Heart right ventricle (tissue), 16 donors: ENCODE results near the gene DUSP2. TPM values are rescaled to one million over a fixed set of nuclear protein-coding genes. Genes with fewer than 3 reads are reported as not detected.

Experiments
- ATAC-seq, 8 donors: fragments of 200-7000 bp; cut with Tn5 transposase; one replicate each; pipeline ENCODE4 v1.9.1; 2020; ENCODE audit warnings: mild to moderate bottlenecking in 8 of 8, moderate library complexity in 8 of 8, moderate number of reproducible peaks in 1 of 8
- DNase-seq, 2 donors: peaks; one replicate each; pipeline ENCODE4 v3.0.0-alpha.2; 2020
- H3K27ac ChIP-seq, 10 donors: fragments of 200-600 bp; sonication (generic) in 2 of 10; one replicate each; pipeline versions ENCODE4 v1.5.0 to v1.8.0; 2020 to 2022; ENCODE audit warnings: mild to moderate bottlenecking in 3 of 10
- H3K27me3 ChIP-seq, 7 donors: fragments of 200-600 bp; one replicate each; pipeline ENCODE4 v1.8.0; 2021 to 2022; ENCODE audit warnings: mild to moderate bottlenecking in 2 of 7
- H3K36me3 ChIP-seq, 9 donors: fragments of 200-600 bp; sonication (generic) in 1 of 9; one replicate each; pipeline versions ENCODE4 v1.5.0 to v1.8.0; 2020 to 2022; ENCODE audit warnings: mild to moderate bottlenecking in 2 of 9
- H3K4me1 ChIP-seq, 9 donors: fragments of 200-600 bp; sonication (generic) in 1 of 9; one replicate each; pipeline versions ENCODE4 v1.5.0 to v1.8.0; 2020 to 2022; ENCODE audit warnings: mild to moderate bottlenecking in 4 of 9
- H3K4me3 ChIP-seq, 10 donors: fragments of 200-600 bp; sonication (generic) in 2 of 10; one replicate each; pipeline versions ENCODE4 v1.5.0 to v1.8.0; 2020 to 2022; ENCODE audit warnings: mild to moderate bottlenecking in 7 of 10, moderate library complexity in 2 of 10
- H3K9me3 ChIP-seq, 11 donors: fragments of 200-600 bp in 10 of 11; sonication (generic) in 2 of 11; one replicate each; pipeline versions ENCODE4 v1.5.0 to v1.8.0; 2013 to 2022; ENCODE audit warnings: mild to moderate bottlenecking in 2 of 11, control low read depth in 1 of 11, moderate library complexity in 1 of 11
- CTCF ChIP-seq, 9 donors: fragments of 200-600 bp; sonication (generic) in 2 of 9; IDR thresholded peaks; one replicate each; pipeline versions ENCODE4 v1.5.0 to v1.8.0; 2021 to 2022; ENCODE audit warnings: antibody characterized with exemption in 9 of 9, mild to moderate bottlenecking in 5 of 9, moderate library complexity in 1 of 9
- WGBS, 2 donors: extraction: QIAGEN DNeasy Blood & Tissue Kit; methylation state at CpG; one replicate each; pipeline ENCODE4 v1.1.7; 2013; ENCODE audit warnings: inconsistent platforms in 1 of 2; 5-methylcytosine and 5-hydroxymethylcytosine counted together
- intact Hi-C, 10 donors: fragments of 100-400 bp; cut with DNase I; formaldehyde crosslinking; loops; one replicate each; pipeline versions ENCODE4 v1.11.1 to v1.14.2; 2022
- polyA plus RNA-seq, 2 donors: library from polyadenylated mRNA; stranded (reverse); fragments of 200-250 nt; gene quantifications; one replicate each; pipeline ENCODE4 v1.2.3, GENCODE V29; 2013
- total RNA-seq, 10 donors: library from RNA; stranded (reverse); fragmentation: NEBNext Ultra II Directional in 3 of 10; extraction: Animal tissue kit (Norgen Biotek cat#: 25700) in 3 of 10; gene quantifications; one replicate each; pipeline versions ENCODE4 v1.2.1 to v1.2.4, GENCODE V29; 2021 to 2023
- donor health status: Arrhythmogenic right ventricular cardiomyopathy.
- donor health status: ischemic (EF 13 %, LVEDD 7.1; RV severe dilation, severe dysfunction).
- donor health status: healthy with polysubstance abuse.
- donor health status: DM: no; HTN: yes; CAD: no.
- donor health status: DM: no; HTN: no; CAD: no.
- donor health status: ischemic (EF 25% LVEDD 6.9; RV normal size, moderate dysfunction).
- donor health status: ischemic (EF 25% LVEDD 5.7; RV mildly dilated, moderate dysfunction).
- donor health status: healthy.
- donor health status: DM: yes; HTN: yes; CAD: no.
- donor health status: Ischemic cardiomyopathy.
- donor health status: ischemic (EF 35%, LVEDD 5.7; RV mildly dilated, moderate dysfunction).
- donor health status: nonischemic (EF 11% LVEDD 7.7; RV severe dilation, severe dysfunction).
- donor health status: DM: yes; HTN: yes; CAD: no.
- donor health status: PGD.
- donor health status: ischemic (EF 29% LVEDD 5.4; RV normal size, mild dysfunction).
- donor health status: nonischemic (EF 23%, LVEDD 6.1; RV moderate dilation, normal function).

The DUSP2 gene
- total and polyA plus RNA-seq, 12 donors, result 0.61 to 29.1 (median 2.7) TPM

- H3K27me3 ChIP-seq, result peaks cover 0 to 10% (median 0%) of the 10 kb centered on the region in 7 donors
- no peak for TF ChIP-seq CTCF (IDR thresholded peaks at IDR 0.05)
- H3K4me3 ChIP-seq, result no peak overlapping the region
- no peaks in the 10 kb centered on the region for H3K36me3 ChIP-seq
- H3K9me3 ChIP-seq, result no peaks in the 10 kb centered on the region
- 74 to 75% methylated on average over 13 of the region's 13 CpGs for WGBS, 2 donors
- no peak overlapping the region for H3K27ac ChIP-seq
- DNase-seq (no peak), ATAC-seq (no peak)
- intact Hi-C loops, result no loop called here
- H3K4me1 ChIP-seq, result peaks cover 0 to 16% (median 8%) of the 10 kb centered on the region in 9 donors
These were observed 7.3 kb upstream of the DUSP2 start for GRCh38 chr2:96152304-96153161.

- Histone ChIP-seq H3K9me3 (no peaks in the 10 kb centered on the region), H3K36me3 (no peaks in the 10 kb centered on the region), H3K4me3 (no peak overlapping the region), H3K4me1 (peaks cover 0 to 24% (median 16%) of the 10 kb centered on the region in 9 donors), H3K27ac (no peak overlapping the region), H3K27me3 (peaks cover 0 to 2% (median 0%) of the 10 kb centered on the region in 7 donors)
- WGBS, 2 donors, result 93 to 94% methylated on average over 9 of the region's 9 CpGs
- no peak for TF ChIP-seq CTCF (IDR thresholded peaks at IDR 0.05)
- ATAC-seq, result no peak
- DNase-seq, result no peak
- intact Hi-C loops, result no loop called here
These were observed 6.5 kb upstream of the DUSP2 start for GRCh38 chr2:96151595-96152303.

- H3K9me3 ChIP-seq, result no peaks in the 10 kb centered on the region
- no peaks in the 10 kb centered on the region for H3K27me3 ChIP-seq
- no peak overlapping the region for H3K4me3 ChIP-seq
- ATAC-seq, result no peak
- H3K4me1 ChIP-seq, result peaks cover 0 to 32% (median 24%) of the 10 kb centered on the region in 9 donors
- H3K36me3 ChIP-seq, result no peaks in the 10 kb centered on the region
- 94 to 96% methylated on average over 14 of the region's 14 CpGs for WGBS, 2 donors
- DNase-seq, result no peak
- no peak for TF ChIP-seq CTCF (IDR thresholded peaks at IDR 0.05)
- intact Hi-C loops, result no loop called here
- H3K27ac ChIP-seq, result no peak overlapping the region
These were observed 5.8 kb upstream of the DUSP2 start for GRCh38 chr2:96150791-96151594.
